ENCODE data around the gene VASP. TPM values are rescaled to one million over a fixed set of nuclear protein-coding genes. Genes with fewer than 3 reads are reported as not detected.

VASP gene
- total RNA-seq, 1 donor from 2014 or later: 32.6 TPM

- Histone ChIP-seq H3F3A (ENCODE audit: low read depth) (peaks cover 36% of the 10 kb centered on the region), H3K4me2 (peak overlapping the region; percentile 83), H2AFZ (replicated peaks) (peak overlapping the region; percentile 95), H3K4me3 (peak overlapping the region; percentile 53), H3K9me3 (ENCODE audit: low read depth) (no peaks in the 10 kb centered on the region), H4K20me1 (ENCODE audit: low read depth) (no peaks in the 10 kb centered on the region), H3K27ac (no peak overlapping the region), H3K4me1 (peaks cover 7% of the 10 kb centered on the region), H3K9ac (no peak overlapping the region), H3K27me3 (peaks cover 13% of the 10 kb centered on the region), H3K36me3 (no peaks in the 10 kb centered on the region), H3K79me2 (ENCODE audit: low read depth) (no peaks in the 10 kb centered on the region)
- DNase-seq (ENCODE audit: low spot score): no peak
- Mint-ChIP-seq H3K36me3 (peaks cover 19% of the 10 kb centered on the region), H3K4me1 (peaks cover 14% of the 10 kb centered on the region), H3K27ac (no peak overlapping the region), H3K27me3 (ENCODE audit: insufficient read depth, low read depth) (peaks cover 11% of the 10 kb centered on the region), H3K9me3 (peaks cover 15% of the 10 kb centered on the region), H3K4me3 (peak overlapping the region; percentile 67)
- TF ChIP-seq CTCF (IDR thresholded peaks at IDR 0.05) (no peak), EZH2phosphoT487 (IDR thresholded peaks at IDR 0.05) (no peak), EZH2 (IDR thresholded peaks at IDR 0.05) (no peak)
Observed at GRCh38 chr19:45529420-45529785, 22.1 kb downstream of the VASP start.

DNA sequence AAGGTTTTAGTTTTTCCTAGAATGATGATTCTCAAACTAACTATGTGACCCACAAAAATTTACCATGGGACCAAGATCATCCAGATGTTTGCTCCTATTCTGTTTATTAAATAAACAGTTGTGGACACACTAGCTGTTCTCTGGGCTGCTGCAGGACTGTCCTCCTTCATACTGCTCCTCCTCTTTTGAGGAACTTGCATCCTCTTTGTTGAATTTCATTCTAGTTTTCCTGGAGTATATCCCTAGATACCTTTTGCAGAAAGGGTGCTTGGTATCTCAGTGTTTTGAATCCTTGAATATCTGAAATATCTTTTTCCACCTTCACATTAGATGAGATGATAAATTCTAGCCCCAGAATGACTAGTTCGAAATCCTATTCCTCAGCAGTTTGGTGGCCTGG, 24.1 kb downstream of the VASP start:
- H4K20me1 ChIP-seq (ENCODE audit: low read depth): no peaks in the 10 kb centered on the region
- Mint-ChIP-seq H3K4me1 (peaks cover 14% of the 10 kb centered on the region), H3K4me3 (no peak overlapping the region), H3K27me3 (ENCODE audit: insufficient read depth, low read depth) (peaks cover 11% of the 10 kb centered on the region), H3K36me3 (peaks cover 17% of the 10 kb centered on the region), H3K27ac (no peak overlapping the region), H3K9me3 (peaks cover 15% of the 10 kb centered on the region)
- peaks cover 13% of the 10 kb centered on the region for H3K27me3 ChIP-seq
- no peak for DNase-seq (ENCODE audit: low spot score)
- H3K4me2 ChIP-seq: no peak overlapping the region
- no peaks in the 10 kb centered on the region for H3K36me3 ChIP-seq
- peaks cover 29% of the 10 kb centered on the region for H3F3A ChIP-seq (ENCODE audit: low read depth)
- no peak overlapping the region for H3K9ac ChIP-seq
- TF ChIP-seq EZH2 (IDR thresholded peaks at IDR 0.05): no peak
- no peak for TF ChIP-seq CTCF (IDR thresholded peaks at IDR 0.05)
- TF ChIP-seq EZH2phosphoT487 (IDR thresholded peaks at IDR 0.05): no peak
- peaks cover 7% of the 10 kb centered on the region for H3K4me1 ChIP-seq
- no peak overlapping the region for H2AFZ ChIP-seq (replicated peaks)
- no peaks in the 10 kb centered on the region for H3K79me2 ChIP-seq (ENCODE audit: low read depth)
- H3K4me3 ChIP-seq: no peak overlapping the region
- H3K9me3 ChIP-seq (ENCODE audit: low read depth): no peaks in the 10 kb centered on the region
- H3K27ac ChIP-seq: no peak overlapping the region

- Histone ChIP-seq H4K20me1 (ENCODE audit: low read depth) (no peaks in the 10 kb centered on the region), H3K27me3 (no peaks in the 10 kb centered on the region), H3K9ac (no peak overlapping the region), H3F3A (ENCODE audit: low read depth) (no peaks in the 10 kb centered on the region), H2AFZ (replicated peaks) (no peak overlapping the region), H3K4me3 (no peak overlapping the region), H3K27ac (no peak overlapping the region), H3K36me3 (no peaks in the 10 kb centered on the region), H3K4me2 (no peak overlapping the region), H3K9me3 (ENCODE audit: low read depth) (no peaks in the 10 kb centered on the region), H3K4me1 (no peaks in the 10 kb centered on the region), H3K79me2 (ENCODE audit: low read depth) (no peaks in the 10 kb centered on the region)
- TF ChIP-seq EZH2phosphoT487 (IDR thresholded peaks at IDR 0.05): no peak
- no peak for TF ChIP-seq CTCF (IDR thresholded peaks at IDR 0.05)
- no peak for TF ChIP-seq EZH2 (IDR thresholded peaks at IDR 0.05)
- Mint-ChIP-seq H3K36me3 (peaks cover 5% of the 10 kb centered on the region), H3K27ac (no peak overlapping the region), H3K9me3 (no peaks in the 10 kb centered on the region), H3K4me1 (no peaks in the 10 kb centered on the region), H3K4me3 (no peak overlapping the region), H3K27me3 (ENCODE audit: insufficient read depth, low read depth) (no peaks in the 10 kb centered on the region)
- DNase-seq (ENCODE audit: low spot score): no peak
Observed at GRCh38 chr19:45539459-45539858, 32.2 kb downstream of the VASP start.

Measured in neural progenitor cell (in vitro differentiated cells).